Effector memory CD4-positive, alpha-beta T cell (primary cell): ENCODE results near the gene C1orf122.

Source experiments
- DNase-seq, 3 donors: peaks; one replicate each; pipeline ENCODE4 v3.0.0-alpha.2; 2020
- H3K27ac ChIP-seq: 2 replicates; pipeline ENCODE4 v1.7.0; 2013; ENCODE audit warnings: mild to moderate bottlenecking, low read length, moderate library complexity; ENCODE audit not compliant: insufficient read depth, poor library complexity, severe bottlenecking
- H3K27me3 ChIP-seq: replicated peaks from 2 replicates; pipeline ENCODE4 v1.7.0; 2013; ENCODE audit warnings: mild to moderate bottlenecking, low read length; ENCODE audit not compliant: insufficient read depth, control insufficient read depth, poor library complexity, severe bottlenecking
- H3K36me3 ChIP-seq: 2 replicates; pipeline ENCODE4 v1.7.0; 2013; ENCODE audit warnings: mild to moderate bottlenecking, low read length, moderate library complexity; ENCODE audit not compliant: control insufficient read depth, insufficient read depth
- H3K4me1 ChIP-seq: 2 replicates; pipeline ENCODE4 v1.7.0; 2013; ENCODE audit warnings: low read length, mild to moderate bottlenecking; ENCODE audit not compliant: control insufficient read depth, insufficient read depth, poor library complexity, severe bottlenecking
- H3K4me3 ChIP-seq: 2 replicates; pipeline ENCODE4 v1.7.0; 2013; ENCODE audit warnings: low read length, low read depth, mild to moderate bottlenecking; ENCODE audit not compliant: insufficient read depth, poor library complexity, severe bottlenecking
- H3K9me3 ChIP-seq: 2 replicates; pipeline ENCODE4 v1.7.0; 2013; ENCODE audit warnings: mild to moderate bottlenecking, low read length, moderate library complexity; ENCODE audit not compliant: control insufficient read depth

C1orf122 gene

DNA sequence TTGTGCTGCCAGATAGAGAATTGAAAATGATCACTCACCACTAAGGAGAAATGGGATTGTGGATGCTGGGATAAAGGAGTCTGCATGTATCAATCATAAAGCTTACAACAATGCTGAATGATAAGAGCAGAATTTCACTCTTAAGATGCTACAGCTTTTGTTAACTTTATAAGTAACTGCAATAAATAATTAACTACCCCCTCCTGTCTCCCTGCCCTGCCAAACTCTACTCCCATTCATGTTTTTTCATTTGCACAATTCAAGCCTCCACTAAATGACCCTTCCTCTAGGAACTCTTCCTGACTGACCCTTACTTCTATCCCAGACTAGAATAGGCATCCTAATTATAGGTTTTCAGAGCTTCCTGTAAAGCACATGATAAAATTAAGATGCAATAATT lies 36.9 kb downstream of the C1orf122 start:
- Histone ChIP-seq H3K9me3 (no peaks in the 10 kb centered on the region), H3K27me3 (no peaks in the 10 kb centered on the region), H3K4me1 (no peaks in the 10 kb centered on the region), H3K36me3 (peaks cover 9% of the 10 kb centered on the region), H3K27ac (no peak overlapping the region), H3K4me3 (no peak overlapping the region)
- DNase-seq = no peak

GRCh38 chr1:37845049-37845646 lies 37.6 kb downstream of the C1orf122 start:
- Histone ChIP-seq H3K4me1 (no peaks in the 10 kb centered on the region), H3K27me3 (no peaks in the 10 kb centered on the region), H3K36me3 (peaks cover 6% of the 10 kb centered on the region), H3K9me3 (no peaks in the 10 kb centered on the region), H3K27ac (no peak overlapping the region), H3K4me3 (no peak overlapping the region)
- DNase-seq = no peak

DNA sequence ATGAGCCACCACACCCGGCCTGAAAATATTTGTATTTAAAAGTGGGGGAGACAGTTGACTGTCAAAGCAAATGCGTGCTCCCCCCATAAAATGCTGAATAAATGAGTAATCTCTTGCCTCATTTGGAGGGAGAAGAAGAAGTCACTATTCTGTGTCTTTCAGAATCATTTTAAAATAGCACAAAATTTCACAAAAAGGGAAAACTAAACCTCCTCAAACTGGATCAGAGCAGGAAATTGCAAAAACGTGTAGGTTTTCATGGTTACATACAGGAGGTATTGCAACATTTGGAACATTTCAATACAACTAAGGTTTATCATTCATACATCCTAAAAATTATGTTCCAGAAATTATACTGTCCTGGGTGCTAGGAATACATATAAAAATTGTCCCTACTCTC lies 38.2 kb downstream of the C1orf122 start:
- H3K4me1 ChIP-seq = no peaks in the 10 kb centered on the region
- H3K4me3 ChIP-seq = no peak overlapping the region
- DNase-seq = no peak
- peaks cover 6% of the 10 kb centered on the region for H3K36me3 ChIP-seq
- no peak overlapping the region for H3K27ac ChIP-seq
- no peaks in the 10 kb centered on the region for H3K9me3 ChIP-seq
- no peaks in the 10 kb centered on the region for H3K27me3 ChIP-seq

GRCh38 chr1:37846647-37847339 lies 39.2 kb downstream of the C1orf122 start:
- DNase-seq = no peak
- Histone ChIP-seq H3K27ac (no peak overlapping the region), H3K36me3 (peaks cover 10% of the 10 kb centered on the region), H3K4me1 (no peaks in the 10 kb centered on the region), H3K4me3 (no peak overlapping the region), H3K27me3 (no peaks in the 10 kb centered on the region), H3K9me3 (no peaks in the 10 kb centered on the region)

DNA sequence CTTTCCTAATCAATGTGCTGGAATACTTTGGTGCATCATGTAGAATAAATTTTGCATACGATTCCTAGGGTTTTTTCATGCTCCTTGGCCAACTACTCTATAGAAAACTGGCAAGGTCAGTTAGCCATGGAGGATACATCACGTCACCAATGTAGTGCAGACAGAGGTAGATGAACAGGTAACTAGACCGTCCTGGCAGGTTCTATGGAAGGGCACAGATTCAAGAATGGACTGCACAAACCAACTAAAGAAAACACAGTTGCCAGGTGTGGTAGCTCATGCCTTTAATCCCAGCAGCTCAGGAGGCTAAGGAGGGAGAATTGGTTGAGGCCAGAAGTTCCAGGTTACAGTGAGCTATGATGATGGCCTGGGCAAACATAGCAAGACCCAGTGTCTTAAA lies 41.9 kb downstream of the C1orf122 start:
- Histone ChIP-seq H3K4me3 (no peak overlapping the region), H3K9me3 (no peaks in the 10 kb centered on the region), H3K36me3 (peaks cover 10% of the 10 kb centered on the region), H3K27ac (no peak overlapping the region), H3K27me3 (no peaks in the 10 kb centered on the region), H3K4me1 (peaks cover 4% of the 10 kb centered on the region)
- DNase-seq = no peak

GRCh38 chr1:37850352-37850955 lies 42.9 kb downstream of the C1orf122 start:
- peaks cover 4% of the 10 kb centered on the region for H3K4me1 ChIP-seq
- DNase-seq = no peak

GRCh38 chr1:37851262-37851661 lies 43.7 kb downstream of the C1orf122 start:
- Histone ChIP-seq H3K27me3 (no peaks in the 10 kb centered on the region), H3K9me3 (no peaks in the 10 kb centered on the region), H3K4me3 (no peak overlapping the region), H3K4me1 (peaks cover 4% of the 10 kb centered on the region), H3K27ac (no peak overlapping the region), H3K36me3 (peaks cover 10% of the 10 kb centered on the region)
- no peak for DNase-seq

More at GRCh38 chr1:37850352-37850955, 42.9 kb downstream of the C1orf122 start:
- Histone ChIP-seq H3K27me3 (no peaks in the 10 kb centered on the region), H3K36me3 (peaks cover 10% of the 10 kb centered on the region), H3K27ac (no peak overlapping the region), H3K4me3 (no peak overlapping the region), H3K9me3 (no peaks in the 10 kb centered on the region)

DNA sequence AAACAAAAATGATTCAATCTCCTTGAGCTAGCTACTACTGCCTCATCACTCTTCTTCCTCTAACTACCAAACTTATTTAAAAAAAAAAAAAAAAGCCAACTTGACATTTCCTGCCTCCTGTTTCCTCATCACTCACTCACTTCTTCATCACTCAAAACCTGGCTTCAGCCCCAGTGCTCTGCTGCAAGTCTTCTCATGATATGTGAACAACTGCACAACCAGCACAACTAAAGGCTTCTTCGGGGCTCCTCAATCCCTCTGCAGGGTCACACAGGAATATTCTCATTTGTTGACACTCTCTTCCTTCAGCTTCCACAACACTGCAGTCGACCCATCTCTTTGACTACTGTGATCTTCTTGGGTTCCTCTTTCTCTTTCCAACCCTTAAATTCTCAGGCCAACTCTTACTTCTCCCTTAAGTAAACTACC lies 44.2 kb downstream of the C1orf122 start:
- no peaks in the 10 kb centered on the region for H3K9me3 ChIP-seq
- DNase-seq = no peak
- H3K27me3 ChIP-seq = no peaks in the 10 kb centered on the region
- H3K36me3 ChIP-seq = peaks cover 10% of the 10 kb centered on the region
- H3K27ac ChIP-seq = no peak overlapping the region
- peaks cover 4% of the 10 kb centered on the region for H3K4me1 ChIP-seq
- no peak overlapping the region for H3K4me3 ChIP-seq

- no peaks in the 10 kb centered on the region for H3K9me3 ChIP-seq
- H3K4me1 ChIP-seq = peaks cover 4% of the 10 kb centered on the region
- no peak for DNase-seq
- no peak overlapping the region for H3K27ac ChIP-seq
- H3K36me3 ChIP-seq = peaks cover 10% of the 10 kb centered on the region
- H3K27me3 ChIP-seq = no peaks in the 10 kb centered on the region
- H3K4me3 ChIP-seq = no peak overlapping the region
Observed at GRCh38 chr1:37853157-37853556, 45.6 kb downstream of the C1orf122 start.

- Histone ChIP-seq H3K27ac (no peak overlapping the region), H3K36me3 (peaks cover 8% of the 10 kb centered on the region), H3K9me3 (no peaks in the 10 kb centered on the region), H3K4me1 (peaks cover 11% of the 10 kb centered on the region), H3K4me3 (no peak overlapping the region), H3K27me3 (no peaks in the 10 kb centered on the region)
- no peak for DNase-seq
Observed at GRCh38 chr1:37854406-37854805, 46.8 kb downstream of the C1orf122 start.
